Astrocyte (in vitro differentiated cells and primary cell): ENCODE results near the gene ZNF594.
"Not testable (repeated sequence)": the region's sequence is repeated elsewhere in the genome, so short reads cannot be mapped to it uniquely, and the experiment has no call there.

Experiments
- CTCF ChIP-seq: IDR thresholded peaks from 2 replicates; pipeline ENCODE4 v1.5.1; 2011; ENCODE audit warnings: low read depth, mild to moderate bottlenecking, inconsistent platforms, low read length, moderate library complexity; ENCODE audit not compliant: insufficient read depth
- EZH2 ChIP-seq: IDR thresholded peaks from 2 replicates; pipeline ENCODE4 v1.6.1; 2012; ENCODE audit warnings: mild to moderate bottlenecking, low read length, inconsistent platforms; ENCODE audit not compliant: insufficient read depth

GRCh38 chr17:5130261-5130660, 61.4 kb downstream of the ZNF594 start:
- not testable (repeated sequence) for TF ChIP-seq CTCF, EZH2
